Activated CD4-positive, alpha-beta memory T cell treated with anti-CD3 and anti-CD28 coated beads, Interleukin-2, amount 10 ng/mL, durations not matched to agents 7 days and 5 days (primary cell): ENCODE data around the gene HAUS3. TPM values are rescaled to one million over a fixed set of nuclear protein-coding genes. Genes with fewer than 3 reads are reported as not detected.

Source experiments
- CTCF ChIA-PET: fragments of 350-600 bp; sonication (Branson Sonifier 250); formaldehyde crosslinking; loops from one replicate; lab custom pipeline; 2021; ENCODE audit warnings: antibody characterized with exemption, inconsistent platforms; lab: Charles Lee
- POLR2A ChIA-PET: fragments of 350-600 bp; sonication (Branson Sonifier 250); formaldehyde crosslinking; loops from one replicate; lab custom pipeline; 2021; ENCODE audit warnings: antibody characterized with exemption; lab: Charles Lee
- DNase-seq: peaks from one replicate; pipeline ENCODE4 v3.0.0-alpha.2; 2020
- H3K27ac Mint-ChIP-seq: one replicate; pipeline ENCODE4 v1.8.0; 2021; ENCODE audit warnings: mild to moderate bottlenecking, mixed read lengths
- H3K27me3 Mint-ChIP-seq: one replicate; pipeline ENCODE4 v1.8.0; 2021; ENCODE audit warnings: mixed read lengths
- H3K36me3 Mint-ChIP-seq: one replicate; pipeline ENCODE4 v1.8.0; 2021; ENCODE audit warnings: low read depth, mixed read lengths
- H3K4me1 Mint-ChIP-seq: one replicate; pipeline ENCODE4 v1.8.0; 2021; ENCODE audit warnings: mixed read lengths
- H3K4me3 Mint-ChIP-seq: one replicate; pipeline ENCODE4 v1.8.0; 2021; ENCODE audit warnings: mild to moderate bottlenecking, mixed read lengths
- H3K9me3 Mint-ChIP-seq: one replicate; pipeline ENCODE4 v1.8.0; 2021; ENCODE audit warnings: mixed read lengths
- total RNA-seq, 2 experiments: library from RNA; stranded (reverse); gene quantifications; one replicate each; pipeline ENCODE4 v1.2.3, GENCODE V29; 2021

Gene HAUS3
- total RNA-seq, 2 experiments from 2014 or later = 27.1 to 27.4 TPM

DNA sequence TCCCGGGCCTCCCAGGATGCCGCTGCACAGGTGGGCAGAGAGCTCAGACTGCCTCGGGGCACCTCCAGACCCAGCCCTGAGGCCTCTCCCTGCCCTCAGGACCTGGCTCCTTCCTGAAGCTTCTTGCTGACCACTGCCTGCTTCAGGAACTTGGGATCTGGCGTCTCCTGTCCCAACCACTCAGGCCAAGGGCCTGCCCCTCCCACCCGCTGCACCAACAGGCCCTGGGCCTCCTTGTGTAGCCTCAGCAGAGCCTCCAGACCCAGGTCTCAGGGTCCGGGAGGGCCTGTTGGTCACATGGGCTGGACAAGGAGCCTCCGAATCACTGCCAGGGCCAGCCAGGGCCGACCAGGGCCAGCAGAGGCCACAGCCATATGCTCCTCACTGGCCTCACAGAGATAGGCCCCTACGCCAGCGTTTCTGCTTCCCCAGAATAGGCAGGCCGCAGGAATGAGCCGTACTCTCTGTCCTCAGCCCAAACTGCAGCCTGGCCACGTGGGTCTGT is 17.2 kb upstream of the HAUS3 start:
- H3K9me3 Mint-ChIP-seq = no peaks in the 10 kb centered on the region
- peaks cover 4% of the 10 kb centered on the region for H3K4me1 Mint-ChIP-seq
- DNase-seq = no peak
- no peaks in the 10 kb centered on the region for H3K27me3 Mint-ChIP-seq
- POLR2A ChIA-PET = interaction anchor here (1.4 kb wide), 1 partner anchor 17 kb away, joined by 3 read pairs; the partner anchor contains the start of genes HAUS3 and POLN
- CTCF ChIA-PET = no interaction called here
- no peak overlapping the region for H3K4me3 Mint-ChIP-seq
- H3K36me3 Mint-ChIP-seq = no peaks in the 10 kb centered on the region
- no peak overlapping the region for H3K27ac Mint-ChIP-seq

DNA sequence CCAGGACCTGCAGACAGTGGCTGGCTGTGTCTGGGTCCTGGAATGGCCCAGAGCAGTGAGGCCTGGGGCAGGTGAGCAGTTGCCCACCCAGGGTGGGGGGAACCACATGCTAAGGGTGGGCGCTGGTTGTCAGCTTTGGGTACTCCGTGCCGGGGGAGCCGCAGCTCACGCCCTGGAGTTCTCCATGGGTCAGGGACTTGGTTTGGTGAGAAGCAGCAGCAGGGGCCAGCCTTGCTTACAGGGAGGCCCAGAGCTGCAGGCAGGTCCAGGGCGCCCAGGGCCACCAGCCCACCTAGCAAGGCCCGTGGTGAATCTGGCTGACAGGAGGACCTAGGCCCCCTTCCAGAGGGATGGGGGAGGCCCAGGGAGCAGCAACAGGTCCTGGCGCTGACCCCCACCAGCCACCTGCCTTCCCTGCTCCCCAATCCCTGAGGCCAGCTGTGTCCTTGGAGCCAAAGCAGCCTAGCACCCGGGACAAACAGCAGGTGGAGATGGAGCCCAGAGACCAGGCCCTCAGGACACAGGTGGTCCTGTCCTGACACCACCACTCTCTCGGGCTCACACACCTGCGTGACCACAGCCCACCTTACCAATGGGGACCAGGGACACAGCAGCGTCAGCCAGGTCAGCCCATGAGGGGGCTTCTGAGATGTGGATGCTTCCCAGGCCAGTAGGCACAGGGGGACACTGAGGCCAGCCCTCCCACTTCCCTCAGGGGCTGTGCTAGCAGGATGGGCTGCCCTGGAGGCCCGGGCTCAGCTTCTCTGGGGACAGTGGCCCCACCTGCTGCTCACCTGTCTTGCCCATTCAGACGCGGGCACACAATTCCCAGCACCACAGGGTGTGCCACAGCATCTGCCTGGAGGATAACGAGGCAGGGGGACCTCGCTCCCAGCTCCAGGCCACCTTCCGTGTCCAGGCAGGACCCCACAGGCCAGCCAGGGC is 16.4 kb upstream of the HAUS3 start:
- POLR2A ChIA-PET = interaction anchor here (2.0 kb wide), 1 partner anchor 16 kb away, joined by 5 read pairs; the partner anchor contains the start of genes HAUS3 and POLN
- DNase-seq = peak; percentile 15

GRCh38 chr4:2257361-2258081 is 15.6 kb upstream of the HAUS3 start:
- POLR2A ChIA-PET = interaction anchor here (2.0 kb wide), 1 partner anchor 15 kb away, joined by 5 read pairs; the partner anchor contains the start of genes HAUS3 and POLN
- peak; percentile 15 for DNase-seq
- H3K27me3 Mint-ChIP-seq = no peaks in the 10 kb centered on the region
- no peaks in the 10 kb centered on the region for H3K36me3 Mint-ChIP-seq
- CTCF ChIA-PET = no interaction called here
- no peak overlapping the region for H3K27ac Mint-ChIP-seq
- H3K4me3 Mint-ChIP-seq = no peak overlapping the region
- no peaks in the 10 kb centered on the region for H3K9me3 Mint-ChIP-seq
- H3K4me1 Mint-ChIP-seq = no peaks in the 10 kb centered on the region

More for the DNA sequence above, 16.4 kb upstream of the HAUS3 start:
- peaks cover 2% of the 10 kb centered on the region for H3K4me1 Mint-ChIP-seq
- CTCF ChIA-PET = no interaction called here
- H3K36me3 Mint-ChIP-seq = no peaks in the 10 kb centered on the region
- no peak overlapping the region for H3K4me3 Mint-ChIP-seq
- no peaks in the 10 kb centered on the region for H3K27me3 Mint-ChIP-seq
- H3K9me3 Mint-ChIP-seq = no peaks in the 10 kb centered on the region
- no peak overlapping the region for H3K27ac Mint-ChIP-seq

- H3K36me3 Mint-ChIP-seq = no peaks in the 10 kb centered on the region
- CTCF ChIA-PET = no interaction called here
- H3K4me3 Mint-ChIP-seq = no peak overlapping the region
- H3K9me3 Mint-ChIP-seq = no peaks in the 10 kb centered on the region
- no peaks in the 10 kb centered on the region for H3K27me3 Mint-ChIP-seq
- DNase-seq = peak; percentile 16
- no peak overlapping the region for H3K27ac Mint-ChIP-seq
- H3K4me1 Mint-ChIP-seq = no peaks in the 10 kb centered on the region
- POLR2A ChIA-PET = interaction anchor here (2.0 kb wide), 1 partner anchor 15 kb away, joined by 5 read pairs; the partner anchor contains the start of genes HAUS3 and POLN
Observed at GRCh38 chr4:2256781-2257191, 14.9 kb upstream of the HAUS3 start.

GRCh38 chr4:2256156-2256731 is 14.3 kb upstream of the HAUS3 start:
- CTCF ChIA-PET = no interaction called here
- Mint-ChIP-seq H3K4me1 (no peaks in the 10 kb centered on the region), H3K27me3 (no peaks in the 10 kb centered on the region), H3K36me3 (no peaks in the 10 kb centered on the region), H3K27ac (no peak overlapping the region), H3K9me3 (no peaks in the 10 kb centered on the region), H3K4me3 (no peak overlapping the region)
- POLR2A ChIA-PET = no interaction called here
- peak; percentile 15 for DNase-seq

- Mint-ChIP-seq H3K4me3 (no peak overlapping the region), H3K27me3 (no peaks in the 10 kb centered on the region), H3K9me3 (no peaks in the 10 kb centered on the region), H3K36me3 (no peaks in the 10 kb centered on the region), H3K27ac (no peak overlapping the region), H3K4me1 (no peaks in the 10 kb centered on the region)
- DNase-seq = peak; percentile 14
- ChIA-PET CTCF (no interaction called here), POLR2A (no interaction called here)
Observed at GRCh38 chr4:2255501-2256155, 13.7 kb upstream of the HAUS3 start.

- Mint-ChIP-seq H3K4me3 (no peak overlapping the region), H3K9me3 (no peaks in the 10 kb centered on the region), H3K36me3 (no peaks in the 10 kb centered on the region), H3K27me3 (no peaks in the 10 kb centered on the region), H3K4me1 (no peaks in the 10 kb centered on the region), H3K27ac (no peak overlapping the region)
- DNase-seq = peak; percentile 14
- ChIA-PET CTCF (interaction anchor here (0.6 kb wide), 1 partner anchor 13 kb away, joined by 3 read pairs; the partner anchor contains the start of genes HAUS3 and POLN), POLR2A (no interaction called here)
Observed at GRCh38 chr4:2254665-2255500, 13.0 kb upstream of the HAUS3 start.

DNA sequence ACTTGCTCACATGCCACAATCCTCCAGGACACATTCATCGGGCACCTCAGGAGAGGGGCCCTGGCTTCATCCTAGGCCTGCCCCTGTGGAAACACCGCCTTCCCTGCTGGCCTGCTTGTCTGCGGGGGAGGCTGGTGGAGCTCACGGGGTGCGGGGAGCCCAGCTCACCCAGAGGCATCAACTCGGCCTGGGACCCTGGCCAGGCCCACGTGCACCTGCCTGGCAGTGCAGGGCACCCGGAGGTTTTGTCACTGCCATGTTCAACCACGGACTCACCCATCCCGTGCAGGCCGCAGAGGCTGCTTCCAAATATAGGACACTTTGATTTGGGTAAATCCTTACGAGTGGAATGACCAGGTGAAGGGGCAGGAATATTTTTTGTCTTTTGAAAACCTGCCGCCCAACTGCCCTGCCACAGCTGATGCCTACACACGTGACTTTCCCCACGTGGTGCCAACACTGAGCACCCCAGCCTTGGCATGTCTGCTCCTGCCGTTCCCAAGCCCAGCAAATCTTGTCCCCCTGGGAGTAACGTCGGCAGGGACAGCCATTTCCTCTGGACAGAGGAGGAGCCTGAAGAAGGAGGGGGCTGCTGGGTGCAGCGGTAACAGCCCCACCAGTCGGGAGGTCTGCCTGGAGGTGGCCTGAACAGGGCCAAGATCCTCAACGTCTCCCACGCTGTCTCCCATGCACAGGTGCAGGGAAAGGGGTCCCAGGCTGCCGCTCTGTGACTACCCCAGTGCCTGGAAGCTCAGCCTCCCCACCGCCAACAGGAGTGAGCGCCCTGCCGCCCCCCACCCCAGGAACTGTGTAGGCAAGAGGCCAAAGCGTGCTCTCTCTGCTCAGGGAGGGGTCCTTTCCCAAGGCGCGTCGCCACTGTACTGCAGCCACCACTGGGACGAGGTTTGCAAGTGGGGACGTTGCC is 11.5 kb upstream of the HAUS3 start:
- DNase-seq = peak; percentile 3
- H3K36me3 Mint-ChIP-seq = no peaks in the 10 kb centered on the region
- H3K4me1 Mint-ChIP-seq = no peaks in the 10 kb centered on the region
- POLR2A ChIA-PET = no interaction called here
- H3K27ac Mint-ChIP-seq = no peak overlapping the region
- no peaks in the 10 kb centered on the region for H3K9me3 Mint-ChIP-seq
- CTCF ChIA-PET = no interaction called here
- no peak overlapping the region for H3K4me3 Mint-ChIP-seq
- no peaks in the 10 kb centered on the region for H3K27me3 Mint-ChIP-seq

GRCh38 chr4:2252530-2253091 is 10.7 kb upstream of the HAUS3 start:
- ChIA-PET CTCF (no interaction called here), POLR2A (no interaction called here)
- Mint-ChIP-seq H3K9me3 (no peaks in the 10 kb centered on the region), H3K4me1 (no peaks in the 10 kb centered on the region), H3K27me3 (no peaks in the 10 kb centered on the region), H3K36me3 (no peaks in the 10 kb centered on the region), H3K4me3 (no peak overlapping the region), H3K27ac (no peak overlapping the region)
- peak; percentile 9 for DNase-seq

- Mint-ChIP-seq H3K27ac (no peak overlapping the region), H3K27me3 (no peaks in the 10 kb centered on the region), H3K4me1 (no peaks in the 10 kb centered on the region), H3K9me3 (no peaks in the 10 kb centered on the region), H3K4me3 (no peak overlapping the region), H3K36me3 (no peaks in the 10 kb centered on the region)
- CTCF ChIA-PET = no interaction called here
- POLR2A ChIA-PET = interaction anchor here (2.1 kb wide), 1 partner anchor 11 kb away, joined by 11 read pairs; the partner anchor contains the start of genes HAUS3 and POLN
- peak; percentile 14 for DNase-seq
Observed at GRCh38 chr4:2251795-2252529, 10.0 kb upstream of the HAUS3 start.
